Measurements from ENCODE around the gene CELF4. TPM values are rescaled to one million over a fixed set of nuclear protein-coding genes. Genes with fewer than 3 reads are reported as not detected.

CELF4 gene
- total RNA-seq, 1 donor from 2014 or later = not detected

DNA sequence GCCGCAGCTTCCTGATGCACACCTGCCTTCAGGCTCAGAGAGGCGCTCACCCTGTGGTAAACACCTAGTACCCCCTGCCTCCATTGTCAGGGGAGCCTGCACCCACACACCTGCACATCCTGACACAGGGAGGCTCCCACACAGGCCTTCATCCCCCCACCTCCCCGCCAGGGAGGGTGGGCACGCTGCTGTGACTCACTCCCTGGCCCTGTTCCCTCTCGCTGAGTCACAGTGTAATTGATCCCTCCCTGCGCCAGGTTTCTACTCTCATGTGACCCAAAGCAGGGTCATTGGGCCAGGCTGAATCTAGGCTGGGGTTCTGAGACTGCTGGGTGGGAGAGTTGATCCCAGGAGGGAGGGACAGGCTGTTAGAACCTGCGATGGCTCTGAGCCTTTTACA, 8.5 kb upstream of the CELF4 start:
- no peak for DNase-seq (ENCODE audit: low read depth)

DNA sequence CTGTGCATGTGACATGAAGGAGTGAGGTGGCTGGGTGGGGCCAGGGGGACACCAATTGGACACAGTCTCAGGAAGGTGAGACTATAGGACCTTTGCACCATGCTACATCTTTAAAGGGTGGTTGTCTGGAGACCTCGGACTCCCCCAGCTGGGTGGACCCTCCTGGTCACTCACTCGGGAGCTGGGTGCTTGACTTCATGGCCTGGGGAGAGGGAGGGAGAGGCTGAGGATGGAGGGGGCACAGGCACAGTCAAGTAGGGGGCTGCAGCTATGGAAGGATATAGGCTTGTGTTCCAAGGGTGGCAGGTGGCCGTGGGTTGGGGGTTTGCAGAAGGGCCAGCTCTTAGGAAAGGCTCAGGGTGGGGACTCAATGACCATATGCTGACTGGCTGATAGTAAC, 7.1 kb upstream of the CELF4 start:
- no peak for DNase-seq (ENCODE audit: low read depth)

DNA sequence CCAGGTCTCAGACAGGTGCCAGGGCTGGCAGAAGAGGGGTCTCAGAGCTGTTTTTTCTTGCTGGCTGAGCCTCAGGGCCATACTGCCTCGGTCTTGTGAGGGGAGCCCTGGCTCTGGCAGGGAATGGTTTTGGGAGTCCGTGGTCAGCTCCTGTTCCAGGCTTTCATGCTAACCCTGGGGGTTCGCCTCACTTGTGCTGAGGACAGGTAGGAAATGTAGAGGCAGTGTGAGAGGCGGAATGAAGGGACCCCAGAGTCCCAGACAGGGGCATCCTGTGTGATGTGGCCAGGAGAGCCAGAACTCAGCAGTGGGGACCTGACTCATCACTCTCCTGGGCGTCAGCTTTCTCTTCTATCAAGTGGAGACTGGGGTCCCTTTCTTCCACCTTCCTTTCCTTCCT, 5.7 kb upstream of the CELF4 start:
- no peak for DNase-seq (ENCODE audit: low read depth)

DNA sequence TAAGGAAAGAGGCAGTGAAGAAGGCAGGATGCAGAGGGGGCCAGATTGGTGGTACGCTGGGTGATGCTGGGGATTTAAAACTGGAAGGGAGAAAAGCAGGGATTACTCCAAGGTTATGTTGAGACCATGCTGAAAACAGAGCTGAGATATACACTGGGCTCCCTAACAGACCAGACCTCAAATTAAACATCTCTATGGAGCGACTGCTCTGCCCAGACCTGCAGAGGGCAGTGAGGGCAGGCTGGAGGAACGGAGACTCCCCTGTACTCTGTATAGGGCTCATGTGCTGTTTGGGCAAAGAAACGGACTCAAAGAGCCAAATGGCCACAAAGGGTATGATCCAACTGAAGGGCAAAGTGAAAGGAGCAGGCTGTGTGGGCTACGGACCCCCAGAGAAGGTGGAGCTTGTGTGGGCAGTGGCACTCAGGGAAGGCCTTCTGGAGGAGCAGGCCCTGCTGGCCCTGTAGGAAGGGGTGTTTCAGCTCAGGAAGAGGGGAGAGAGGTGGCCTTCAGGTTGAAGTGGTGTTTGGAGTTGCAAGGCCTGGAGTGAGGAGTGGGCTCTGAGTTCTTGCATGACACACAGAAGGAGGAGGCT, 4.8 kb upstream of the CELF4 start:
- no peak for DNase-seq (ENCODE audit: low read depth)

DNA sequence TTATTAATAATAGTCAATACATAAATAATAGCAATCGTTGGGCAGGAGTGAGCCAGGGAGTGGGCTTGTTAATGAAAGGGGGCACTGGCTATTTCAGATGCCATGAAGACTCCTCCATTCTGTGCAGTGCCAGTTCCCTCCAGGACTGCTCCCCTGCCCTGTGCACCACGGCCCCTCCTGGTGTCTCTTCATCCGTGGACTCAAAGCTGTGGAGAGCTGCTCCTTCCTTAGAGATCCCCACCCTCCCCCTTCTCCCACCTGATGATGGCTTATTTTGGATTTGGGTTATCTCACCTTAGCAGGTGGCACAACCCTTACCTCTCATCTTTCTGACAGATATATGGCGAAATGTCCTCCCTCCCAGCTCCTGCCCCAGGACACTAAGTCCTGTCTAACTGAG, 3.1 kb upstream of the CELF4 start:
- DNase-seq (ENCODE audit: low read depth) = no peak

DNA sequence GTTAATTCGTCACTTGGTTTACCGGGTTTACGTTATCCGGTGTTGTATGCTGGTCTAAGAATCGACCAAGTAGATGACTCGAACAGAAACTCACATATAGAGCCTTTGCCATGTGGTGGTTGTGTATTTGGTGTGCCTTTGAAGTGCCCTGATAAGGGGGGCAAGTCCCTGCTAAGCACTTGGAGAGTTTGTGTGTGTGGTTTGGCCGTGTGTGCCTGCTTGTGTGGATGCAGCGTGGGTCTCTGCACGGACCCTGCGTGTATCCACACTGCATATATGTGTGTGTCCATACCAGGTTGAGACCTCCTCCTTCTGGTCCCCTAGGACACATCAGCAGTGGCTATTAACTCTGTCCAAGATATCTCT, 2.4 kb upstream of the CELF4 start:
- DNase-seq (ENCODE audit: low read depth) = no peak

DNA sequence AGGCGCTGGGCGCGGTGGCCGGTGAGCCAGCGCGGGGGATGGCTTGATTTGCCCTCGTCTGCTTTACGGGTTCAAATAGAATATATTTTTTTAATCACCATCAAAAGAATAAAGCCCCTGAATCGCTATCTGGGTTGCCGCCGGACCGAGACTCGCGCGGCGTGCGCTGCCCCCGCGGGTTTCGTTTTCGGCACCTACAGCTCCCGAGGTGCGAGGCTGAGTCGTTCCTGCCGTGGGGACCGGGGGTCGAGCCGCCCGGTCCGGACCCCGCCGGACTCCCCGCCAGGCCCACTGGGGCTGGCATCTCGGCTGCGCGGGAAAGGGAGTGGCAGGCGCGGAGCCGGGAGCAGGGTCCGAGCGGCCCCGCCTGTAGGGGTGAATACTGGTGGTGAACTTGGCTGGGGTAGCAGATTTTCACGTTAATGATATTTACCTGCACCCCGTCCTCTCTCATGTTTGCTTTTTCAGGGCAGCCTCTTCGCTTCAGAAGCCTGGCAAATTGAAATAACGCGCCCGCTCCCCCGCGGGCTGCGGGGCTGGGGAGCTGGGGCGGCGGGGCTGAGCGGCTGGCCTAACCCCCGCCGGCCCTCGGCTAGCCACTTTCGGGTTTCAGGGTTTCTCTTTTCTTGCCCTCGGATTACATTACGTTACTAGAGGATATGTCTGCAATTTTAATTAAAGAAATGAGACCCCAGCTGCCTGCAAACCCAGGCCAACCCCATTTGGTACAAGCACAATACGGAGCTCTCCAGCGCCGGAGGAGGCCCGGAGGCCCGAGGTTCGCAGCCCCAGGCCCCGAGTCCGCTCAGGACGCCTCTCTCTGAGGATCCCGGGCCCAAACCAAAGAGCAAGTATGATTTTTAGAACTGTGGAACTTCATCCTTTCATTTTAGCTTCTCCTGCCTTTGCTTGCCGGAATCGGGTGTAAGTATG, 1.7 kb upstream of the CELF4 start:
- no peak for DNase-seq (ENCODE audit: low read depth)

DNA sequence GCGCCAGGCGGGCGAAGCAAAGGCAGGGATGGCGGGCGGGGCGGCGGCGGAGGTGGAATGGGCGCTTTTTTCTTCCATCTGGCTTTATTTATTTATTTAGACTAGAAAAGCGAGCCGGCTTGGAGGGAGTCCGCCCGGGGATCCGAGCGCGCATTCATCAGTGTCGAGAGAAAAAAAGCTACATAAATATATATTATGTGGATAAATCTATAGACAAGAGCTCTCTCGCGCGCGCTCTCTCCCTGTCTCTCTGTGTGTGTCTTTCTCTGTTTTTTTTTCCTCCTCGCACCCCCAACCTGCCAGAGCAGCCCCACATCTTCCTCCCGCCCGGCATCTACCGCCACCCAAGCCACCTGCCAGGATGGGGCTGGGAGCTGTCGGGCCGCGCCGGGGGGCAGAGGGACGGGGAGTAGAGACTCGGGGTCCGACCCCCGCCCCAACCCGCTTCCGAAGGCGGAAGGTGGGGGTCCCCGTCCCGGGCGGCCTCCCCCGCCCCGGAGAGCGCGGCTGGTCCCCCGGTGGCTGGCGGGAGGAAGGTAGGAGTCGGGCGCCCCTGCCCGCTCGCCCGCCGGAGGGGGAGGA, 972 bp upstream of the CELF4 start:
- no peak for DNase-seq (ENCODE audit: low read depth)

DNA sequence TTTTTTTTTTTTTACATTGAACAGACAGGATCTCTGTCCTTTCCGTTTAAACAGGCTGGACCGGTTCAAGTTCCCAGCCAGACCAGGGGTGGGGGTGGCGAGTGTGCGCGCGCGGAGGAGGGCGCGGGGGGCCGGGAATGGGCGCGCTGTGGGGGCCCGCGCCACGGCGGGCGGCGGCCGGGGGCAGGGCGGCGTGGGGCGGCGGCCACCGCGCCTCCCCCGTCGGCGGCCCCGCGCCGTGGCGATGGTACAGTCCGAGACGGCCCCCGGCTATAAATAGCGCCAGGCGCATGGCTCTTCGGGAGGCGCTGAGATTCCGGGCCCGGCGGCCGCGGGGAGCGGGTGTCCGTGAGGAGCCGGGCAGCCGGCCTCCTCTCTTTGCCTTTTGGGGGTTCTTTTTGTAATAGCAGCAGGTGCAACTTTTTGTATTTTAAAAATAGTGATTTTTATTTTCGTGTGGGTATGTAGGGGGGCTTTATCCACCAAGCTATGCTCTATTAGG, 430 bp upstream of the CELF4 start:
- DNase-seq (ENCODE audit: low read depth) = peak; percentile 35

DNA sequence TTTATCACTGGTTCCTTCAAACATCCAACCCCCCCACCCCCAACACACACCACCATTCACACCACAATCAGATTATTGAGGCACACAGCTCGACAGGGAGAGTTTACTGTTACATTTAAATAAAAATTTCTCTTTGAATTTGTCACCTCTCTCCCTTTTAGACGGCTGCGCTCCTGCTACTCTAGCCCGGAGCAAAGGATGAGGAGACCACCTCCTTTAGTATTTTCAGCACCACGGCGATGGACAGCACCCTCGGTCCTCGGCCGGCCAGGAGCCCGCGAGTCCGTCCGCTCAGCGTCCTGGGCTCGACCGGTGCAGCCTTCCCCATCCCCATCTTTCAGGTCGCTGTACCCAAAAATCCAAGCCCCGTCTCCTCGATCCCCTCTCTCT, 892 bp downstream of the CELF4 start:
- DNase-seq (ENCODE audit: low read depth) = peak; percentile 32

DNA sequence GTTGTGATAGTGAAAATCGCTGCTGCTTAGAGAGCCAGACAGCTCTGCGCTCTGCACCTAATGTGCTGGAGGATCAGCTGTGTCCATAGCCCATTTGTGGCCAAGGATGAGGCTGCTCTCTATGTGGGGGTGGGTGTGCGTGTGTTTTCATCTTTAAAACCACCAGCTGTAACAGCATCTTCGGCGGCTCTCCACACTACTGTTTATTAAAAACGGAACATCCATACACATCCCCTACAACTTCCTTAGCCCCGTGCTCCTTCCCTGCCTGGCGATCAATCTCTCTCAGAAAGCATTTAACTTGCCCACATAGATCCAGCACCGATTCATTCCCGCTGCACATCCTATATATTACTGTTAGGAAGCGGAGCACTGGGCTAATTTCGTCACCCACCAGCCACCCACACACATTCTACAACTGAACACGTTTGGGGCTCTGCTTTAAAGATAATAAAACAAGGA, 1.6 kb downstream of the CELF4 start:
- no peak for DNase-seq (ENCODE audit: low read depth)

DNA sequence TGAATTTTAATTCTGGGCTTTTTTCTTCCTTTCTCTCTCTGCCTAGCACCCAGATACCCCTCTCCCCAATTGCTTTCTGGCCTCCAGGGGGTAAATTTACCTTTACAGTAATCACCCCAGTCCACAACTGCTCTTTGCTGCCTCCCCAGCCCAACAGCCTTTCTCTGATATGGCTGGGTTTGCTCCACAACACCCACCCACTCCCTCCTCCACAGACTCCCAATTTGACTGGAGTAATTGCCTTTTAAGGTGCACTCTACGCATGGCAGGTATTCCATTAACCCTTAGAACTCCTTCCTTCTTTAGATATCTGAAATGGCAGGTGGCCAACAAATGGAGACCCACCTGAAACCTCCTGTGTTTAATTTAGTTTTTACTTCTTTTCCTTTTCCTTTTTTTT, 3.6 kb downstream of the CELF4 start:
- DNase-seq (ENCODE audit: low read depth) = no peak

DNA sequence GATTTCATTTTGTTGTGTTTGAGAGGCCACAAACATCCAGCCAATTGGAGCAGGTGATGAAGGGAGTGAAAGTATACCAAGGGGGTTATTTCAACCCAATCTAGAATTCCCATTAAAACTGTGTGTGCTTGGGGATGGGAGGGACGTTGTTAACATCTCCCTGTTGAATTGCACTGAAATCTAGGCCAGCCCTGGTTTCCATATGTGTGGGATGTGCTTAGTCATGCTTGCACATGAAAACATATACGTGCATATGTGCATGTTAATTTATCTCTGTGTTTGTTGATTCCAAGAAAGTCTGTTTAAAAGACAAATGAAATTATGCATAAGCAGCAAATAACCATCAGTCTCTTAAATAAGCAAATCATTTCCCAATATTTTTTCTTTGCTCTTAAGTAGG, 5.6 kb downstream of the CELF4 start:
- DNase-seq (ENCODE audit: low read depth) = no peak

DNA sequence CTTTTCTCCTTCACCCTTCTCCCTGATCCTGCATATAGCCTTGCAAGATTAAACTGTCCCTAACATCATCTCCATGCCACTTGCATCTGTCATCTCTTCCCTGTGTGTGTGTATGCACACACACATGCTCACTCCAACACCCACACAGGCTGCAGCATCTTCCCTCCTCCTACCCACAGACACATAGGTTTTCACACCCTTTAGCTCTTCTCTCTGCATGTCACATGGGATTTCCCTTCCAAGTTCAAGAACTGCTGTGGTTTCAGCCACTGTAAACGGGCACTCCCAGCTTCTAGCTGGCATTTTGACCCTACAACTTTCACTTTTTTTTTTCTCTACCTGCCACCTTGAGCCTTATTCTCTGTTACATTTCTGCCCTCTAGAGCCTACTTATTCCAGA, 6.4 kb downstream of the CELF4 start:
- DNase-seq (ENCODE audit: low read depth) = no peak

DNA sequence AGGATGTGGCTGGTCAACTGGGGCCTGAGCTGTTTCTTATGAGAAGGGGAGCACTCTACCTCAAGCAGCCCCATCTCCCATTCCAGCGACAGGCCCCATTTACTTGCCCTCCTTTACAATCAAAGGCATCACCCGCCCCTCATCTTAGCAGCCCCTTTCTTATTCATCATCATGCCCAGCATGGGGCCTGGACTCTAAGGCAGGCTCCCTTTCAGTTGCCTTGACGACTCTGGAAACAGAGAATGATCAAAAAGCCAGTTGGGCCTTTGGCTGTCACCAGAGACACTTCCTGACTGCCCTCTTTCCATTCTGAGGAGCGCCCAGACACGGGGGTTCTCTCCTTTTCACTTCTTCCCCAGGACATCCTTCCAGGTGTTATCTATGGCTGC, 11.2 kb downstream of the CELF4 start:
- DNase-seq (ENCODE audit: low read depth) = no peak

DNA sequence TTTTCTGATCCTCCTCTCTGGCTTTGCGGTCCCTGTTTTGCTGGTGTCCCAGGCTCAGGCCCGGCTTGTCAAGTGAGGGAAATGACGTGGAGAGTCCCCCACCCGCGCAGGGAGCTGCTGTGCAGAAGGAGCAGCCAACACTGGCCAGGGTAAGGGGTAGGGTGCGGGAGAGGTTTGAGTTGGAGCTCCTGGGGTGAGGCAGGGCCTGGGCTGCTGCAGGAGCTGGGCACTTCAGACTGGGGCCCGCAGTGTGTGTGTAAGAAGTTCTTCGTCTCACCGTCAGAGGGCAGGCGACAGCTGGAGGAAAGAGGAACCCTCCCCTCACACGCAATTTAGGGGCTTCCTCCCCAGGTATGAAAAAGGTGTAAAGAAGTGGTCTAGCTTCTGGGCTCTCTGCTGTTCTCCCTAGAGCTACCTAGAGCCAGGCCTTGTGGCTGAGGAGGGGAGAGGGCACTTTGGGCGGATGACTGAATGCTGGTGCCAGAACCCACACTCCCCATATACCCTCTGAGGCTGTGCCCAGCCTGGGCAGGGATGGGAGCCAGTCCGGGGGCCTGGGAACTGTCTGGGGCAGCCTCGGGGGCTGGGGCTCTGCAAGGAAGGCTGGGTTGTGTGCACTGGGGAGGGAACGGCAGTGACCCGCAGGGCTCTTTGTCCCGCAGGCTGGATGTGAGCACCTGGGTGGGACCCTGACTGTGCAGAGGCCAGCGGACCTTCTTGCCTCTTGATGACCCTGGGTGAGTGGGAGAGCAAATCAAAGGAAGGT, 11.8 kb downstream of the CELF4 start:
- no peak for DNase-seq (ENCODE audit: low read depth)

DNA sequence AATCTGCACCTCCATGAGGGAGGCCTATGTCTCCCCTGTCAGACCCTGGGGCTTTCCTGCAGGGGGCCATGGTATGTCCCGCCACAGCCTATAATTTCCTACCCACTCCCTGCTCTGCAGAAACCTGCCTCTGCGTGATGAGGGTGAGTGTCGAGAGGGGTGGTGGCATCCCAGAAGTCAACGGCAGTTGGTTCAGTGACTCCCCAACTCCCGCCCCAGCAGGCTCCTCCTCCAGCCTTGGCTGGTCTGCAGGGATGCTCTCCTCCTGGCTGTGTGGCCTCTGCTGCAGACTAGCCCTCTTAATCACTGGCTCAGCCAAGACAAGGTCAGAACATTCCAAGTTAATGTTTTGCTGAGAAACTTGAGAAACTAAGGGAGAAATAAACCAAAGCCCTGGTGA, 13.3 kb downstream of the CELF4 start:
- no peak for DNase-seq (ENCODE audit: low read depth)

DNA sequence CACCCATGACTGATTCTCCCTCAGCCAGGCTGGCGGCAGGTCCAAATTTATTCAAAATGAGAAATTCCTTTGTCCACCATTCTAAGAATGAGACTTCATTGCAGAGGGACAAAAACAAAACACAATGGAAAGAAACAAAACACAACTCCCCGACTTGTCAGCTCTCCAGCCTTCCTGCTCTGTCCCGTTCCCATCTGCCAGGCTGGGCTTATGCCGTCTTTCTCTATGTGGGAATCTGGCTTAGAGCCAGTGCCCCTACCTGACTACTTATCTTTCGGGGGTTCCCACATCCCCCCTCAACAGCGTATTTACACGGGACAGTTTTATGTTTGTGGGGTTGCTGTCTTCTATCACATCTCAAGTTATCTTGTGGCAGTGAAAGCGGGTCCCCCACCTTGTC, 13.8 kb downstream of the CELF4 start:
- DNase-seq (ENCODE audit: low read depth) = no peak

DNA sequence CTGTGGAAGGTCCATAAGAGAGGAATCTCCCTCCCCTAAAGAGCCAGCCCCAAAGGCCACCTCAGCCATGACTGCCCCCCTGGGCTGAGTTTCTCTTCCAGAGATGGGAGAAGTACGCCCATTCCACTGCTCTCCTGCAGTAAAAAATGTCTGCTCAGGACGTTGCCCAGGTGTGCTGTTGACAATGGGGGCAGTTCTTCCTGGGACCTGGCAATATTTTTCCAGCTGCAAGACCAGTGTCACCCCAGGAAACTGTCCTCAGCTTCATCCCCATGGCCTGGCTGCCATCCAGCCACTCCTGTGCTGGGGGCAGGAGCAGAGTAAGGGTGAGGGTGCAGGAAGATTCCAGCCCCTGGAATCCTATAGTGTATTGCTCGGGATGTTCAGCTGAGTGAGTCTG, 14.3 kb downstream of the CELF4 start:
- DNase-seq (ENCODE audit: low read depth) = no peak

DNA sequence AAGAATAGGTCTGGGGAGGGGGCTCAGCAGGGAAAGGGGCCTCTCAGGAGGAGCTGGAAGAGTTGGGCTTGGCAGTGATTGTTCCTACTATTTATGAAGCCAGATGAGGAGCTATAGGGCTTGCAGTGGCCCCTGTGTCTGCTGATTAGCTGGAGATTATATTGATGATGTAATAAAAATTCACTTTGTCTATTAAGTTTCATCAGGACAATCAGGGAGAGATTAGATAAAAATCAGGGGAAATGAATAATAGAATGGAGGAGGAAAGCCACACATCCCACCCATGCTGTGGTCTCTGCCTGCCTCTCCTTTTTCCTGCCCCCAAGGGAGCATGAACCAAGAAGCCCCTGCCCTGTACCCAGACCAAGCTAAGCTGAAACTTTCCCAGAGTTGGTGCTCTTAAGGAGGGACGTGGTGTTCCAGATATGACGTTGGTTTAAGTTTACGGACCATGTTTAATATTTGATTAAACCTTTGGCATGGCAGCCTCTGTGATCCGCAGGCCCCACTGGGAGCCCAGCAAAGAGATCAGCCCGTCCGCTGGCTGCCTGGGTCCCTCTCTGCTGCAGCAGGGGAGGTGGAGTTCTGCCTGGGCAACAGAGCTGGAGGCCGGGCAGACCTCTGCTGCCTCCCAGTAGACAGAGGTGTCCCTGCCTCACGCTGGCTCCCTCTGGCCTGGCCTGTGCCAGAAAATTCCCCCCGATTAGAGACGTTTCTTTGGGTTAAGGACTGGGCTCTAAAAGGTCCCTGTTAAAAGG, 15.3 kb downstream of the CELF4 start:
- DNase-seq (ENCODE audit: low read depth) = no peak

All from myocyte (in vitro differentiated cells).